Umbilical cord (tissue), 2 donors: Measurements from ENCODE around the gene PLEKHA7. TPM values are rescaled to one million over a fixed set of nuclear protein-coding genes. Genes with fewer than 3 reads are reported as not detected.

Experiments
- DNase-seq: peaks from one replicate; pipeline ENCODE4 v3.0.0-alpha.2; 2015; ENCODE audit warnings: low spot score
- total RNA-seq: library from RNA; depleted of rRNA; stranded (reverse); fragments of >200 nt; gene quantifications from one replicate; pipeline ENCODE4 v1.2.3, GENCODE V29; 2014; ENCODE audit warnings: low replicate concordance; ENCODE audit not compliant: insufficient read depth

The PLEKHA7 gene
- total RNA-seq, 1 donor from 2014 or later: 8.2 TPM

DNA sequence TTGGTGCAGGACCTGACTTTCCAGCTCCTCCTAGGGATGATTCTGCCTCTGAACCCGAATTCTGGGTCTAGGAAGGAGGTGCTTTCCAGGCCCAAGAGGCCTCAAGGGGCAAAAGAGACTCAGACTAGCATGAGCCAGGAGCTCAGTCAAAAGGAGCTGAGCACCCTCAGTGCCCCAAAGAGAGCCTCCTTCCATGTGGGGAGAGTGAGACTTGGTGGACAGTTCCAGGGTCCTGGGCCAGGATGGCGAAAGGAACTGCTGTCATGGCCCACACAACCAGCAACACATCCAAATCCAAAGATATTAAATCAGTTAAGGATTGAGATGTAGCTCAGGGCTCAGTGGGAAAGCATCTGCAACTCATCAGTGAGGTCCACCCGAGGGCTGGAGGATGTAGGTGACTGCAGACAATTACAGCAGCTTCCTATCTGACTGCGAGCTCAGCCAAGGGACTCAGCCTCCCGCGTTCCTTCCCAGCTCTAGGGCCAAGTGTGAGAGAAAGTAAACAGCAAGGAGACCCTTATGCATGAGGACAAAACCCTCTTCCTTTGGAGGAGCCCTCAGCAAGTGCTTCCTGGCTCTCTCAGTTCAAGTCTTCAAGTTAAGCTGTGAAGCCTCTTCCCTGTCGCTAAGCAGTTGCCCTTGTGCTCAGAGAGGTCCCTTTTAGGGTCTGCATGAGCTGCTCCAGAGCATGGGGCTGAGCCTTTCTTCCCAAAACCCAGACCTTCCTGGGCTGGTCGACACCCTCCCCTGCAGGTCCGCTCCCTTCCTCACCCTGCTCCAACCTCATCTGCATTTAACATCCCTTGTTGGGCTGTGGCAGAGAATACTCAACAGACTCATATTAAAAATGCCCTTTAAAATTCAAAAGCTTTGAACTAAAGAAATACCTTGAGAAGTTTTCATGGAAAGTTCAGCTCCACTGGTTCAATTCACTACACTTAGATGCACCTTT is 240.0 kb downstream of the PLEKHA7 start:
- DNase-seq: peak; percentile 18

DNA sequence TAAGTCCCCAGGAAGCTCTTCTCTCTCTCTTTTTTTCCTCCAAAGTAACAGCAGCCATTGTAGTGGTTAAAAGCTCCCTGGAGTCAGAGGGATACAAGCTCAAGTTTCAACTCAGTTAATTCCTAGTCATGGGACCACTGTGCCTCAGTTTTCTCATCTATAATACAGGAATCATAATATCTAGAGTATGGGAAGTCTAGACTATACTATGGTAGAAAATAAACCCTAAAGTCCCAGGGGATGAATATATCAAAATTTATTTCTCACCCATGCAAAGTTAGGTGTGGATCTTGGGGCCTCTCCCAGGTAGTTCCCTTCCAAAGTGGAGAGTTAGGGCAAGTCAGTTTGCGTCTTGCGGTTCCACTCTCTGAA is 242.1 kb downstream of the PLEKHA7 start:
- no peak for DNase-seq

GRCh38 chr11:16771350-16772140 is 242.7 kb downstream of the PLEKHA7 start:
- DNase-seq: no peak

DNA sequence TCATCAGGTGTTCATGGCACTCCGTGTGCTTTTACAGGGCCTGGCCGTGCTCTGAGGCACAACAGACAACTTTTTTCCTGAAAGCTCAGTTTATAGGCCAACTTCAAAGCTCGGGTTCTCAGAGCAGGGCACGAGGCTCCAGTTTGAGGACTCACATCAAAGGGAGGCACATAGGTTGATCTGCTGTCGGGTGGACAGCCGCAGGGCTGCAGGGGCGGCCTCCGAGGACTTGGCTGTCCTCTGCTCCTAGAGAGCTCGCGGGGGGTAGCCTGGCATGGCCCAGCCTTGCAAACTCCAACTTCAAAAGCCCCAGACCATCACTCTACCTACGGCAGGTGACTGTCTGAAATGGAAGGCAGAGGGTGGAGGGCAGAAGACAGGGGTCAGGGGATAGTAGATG is 244.2 kb downstream of the PLEKHA7 start:
- no peak for DNase-seq

DNA sequence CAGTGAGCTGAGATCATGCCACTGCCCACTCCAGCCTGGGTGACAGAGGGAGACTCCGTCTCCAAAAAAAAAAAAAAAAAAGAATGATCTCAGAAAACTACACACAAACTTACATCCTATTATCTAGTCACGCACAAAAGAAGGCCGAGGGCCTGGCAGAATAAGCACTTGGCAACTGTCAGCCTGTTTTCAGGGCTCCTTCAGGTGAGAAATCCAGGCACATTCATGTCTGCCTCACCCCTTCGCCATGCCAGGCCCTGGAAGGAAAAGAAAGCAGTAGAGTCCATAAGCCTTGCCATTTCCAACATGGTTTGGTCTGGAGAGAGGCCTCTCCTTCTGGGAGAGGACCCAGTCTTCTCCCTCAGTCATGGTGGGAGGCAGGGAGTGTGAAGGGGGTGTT is 244.8 kb downstream of the PLEKHA7 start:
- DNase-seq: no peak

- DNase-seq: no peak
Measured at GRCh38 chr11:16767957-16768356, 246.3 kb downstream of the PLEKHA7 start.

- no peak for DNase-seq
Measured at GRCh38 chr11:16767137-16767536, 247.1 kb downstream of the PLEKHA7 start.

DNA sequence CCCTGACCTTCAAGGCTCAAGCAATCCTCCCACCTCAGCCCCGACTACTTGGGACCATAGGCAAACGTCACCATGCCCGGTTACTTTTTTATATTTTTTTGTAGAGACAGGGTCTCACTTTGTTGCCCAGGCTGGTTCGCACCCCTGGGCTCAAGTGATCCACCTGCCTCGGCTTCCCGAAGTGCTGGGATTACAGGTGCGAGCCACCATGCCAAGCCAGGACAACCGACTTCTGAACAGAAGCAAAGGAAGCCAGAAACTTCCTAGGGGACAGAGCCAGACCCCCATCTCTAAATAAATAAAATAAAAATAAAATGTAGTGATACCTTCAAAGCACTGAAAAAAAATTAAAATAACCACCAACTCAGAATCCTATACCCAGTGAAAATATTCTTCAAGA is 249.3 kb downstream of the PLEKHA7 start:
- DNase-seq: no peak

DNA sequence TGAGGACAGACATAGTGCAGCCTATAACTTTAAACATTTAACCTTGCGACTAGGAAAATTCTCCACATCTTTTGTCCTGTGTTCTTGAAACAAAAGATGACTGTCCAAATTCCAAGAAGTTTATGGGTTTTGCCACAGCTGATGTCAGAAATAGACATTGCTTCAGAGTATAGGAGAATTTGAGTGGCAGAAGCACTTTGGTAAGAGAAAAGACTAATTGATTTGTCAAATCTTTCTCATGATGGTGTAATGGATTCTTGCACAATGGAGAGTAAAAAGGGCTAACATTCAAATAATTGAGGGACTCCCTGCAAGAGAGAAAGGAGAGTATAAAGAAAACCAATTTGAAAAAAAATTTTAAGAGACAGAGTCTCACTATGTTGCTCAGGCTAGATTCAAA is 250.5 kb downstream of the PLEKHA7 start:
- DNase-seq: no peak

GRCh38 chr11:16759857-16760508 is 254.2 kb downstream of the PLEKHA7 start:
- DNase-seq: no peak

DNA sequence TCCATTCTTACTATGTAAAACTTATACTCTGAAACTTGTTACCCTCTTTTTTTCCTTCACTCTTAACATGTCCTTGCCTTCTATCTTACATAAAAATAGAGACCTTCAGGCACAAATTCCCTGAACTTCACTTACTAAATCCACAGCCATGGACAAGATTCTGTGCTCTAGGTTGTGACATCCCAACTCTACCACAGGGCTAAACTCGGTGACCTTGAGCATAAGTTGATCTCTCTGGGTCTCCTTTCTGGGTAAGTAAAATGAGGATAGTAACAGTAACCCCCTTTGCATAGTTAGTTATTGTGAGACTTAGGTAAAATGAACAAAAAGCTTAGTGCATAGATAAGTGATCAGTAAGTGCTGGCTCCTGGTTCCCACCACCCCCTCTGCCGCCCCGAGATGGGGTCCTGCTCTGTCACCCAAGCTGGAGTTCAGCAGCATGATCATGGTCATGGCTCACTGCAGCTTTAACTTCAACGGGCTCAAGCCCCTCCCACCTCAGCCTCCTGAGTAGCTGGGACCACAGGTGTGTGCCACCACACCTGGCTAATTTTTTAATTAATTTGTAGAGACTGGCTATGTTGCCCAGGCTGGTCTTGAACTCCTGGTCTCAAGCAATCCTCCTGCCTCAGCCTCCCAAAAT is 255.7 kb downstream of the PLEKHA7 start:
- DNase-seq: no peak

- no peak for DNase-seq
Measured at GRCh38 chr11:16750417-16750816, 263.8 kb downstream of the PLEKHA7 start.

DNA sequence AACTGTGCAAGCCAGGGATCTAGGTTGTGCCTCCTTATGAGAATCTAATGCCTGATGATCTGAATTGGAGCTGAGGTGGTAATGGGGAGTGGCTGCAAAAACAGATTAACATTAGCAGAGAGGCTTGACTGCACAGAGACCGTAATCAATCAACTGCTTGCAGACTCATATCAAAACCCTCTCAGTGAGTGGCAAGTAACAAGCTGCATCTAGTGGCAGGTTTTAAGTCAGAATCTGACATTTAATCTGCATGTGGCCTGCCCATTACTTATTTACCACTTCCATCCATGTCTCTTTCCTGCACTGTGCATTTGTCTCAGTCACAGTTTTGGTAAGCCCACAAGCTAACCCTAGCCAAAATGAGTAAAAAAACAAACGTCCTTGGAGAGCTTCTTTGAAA is 264.5 kb downstream of the PLEKHA7 start:
- no peak for DNase-seq

- no peak for DNase-seq
Measured at GRCh38 chr11:16749092-16749491, 265.1 kb downstream of the PLEKHA7 start.

DNA sequence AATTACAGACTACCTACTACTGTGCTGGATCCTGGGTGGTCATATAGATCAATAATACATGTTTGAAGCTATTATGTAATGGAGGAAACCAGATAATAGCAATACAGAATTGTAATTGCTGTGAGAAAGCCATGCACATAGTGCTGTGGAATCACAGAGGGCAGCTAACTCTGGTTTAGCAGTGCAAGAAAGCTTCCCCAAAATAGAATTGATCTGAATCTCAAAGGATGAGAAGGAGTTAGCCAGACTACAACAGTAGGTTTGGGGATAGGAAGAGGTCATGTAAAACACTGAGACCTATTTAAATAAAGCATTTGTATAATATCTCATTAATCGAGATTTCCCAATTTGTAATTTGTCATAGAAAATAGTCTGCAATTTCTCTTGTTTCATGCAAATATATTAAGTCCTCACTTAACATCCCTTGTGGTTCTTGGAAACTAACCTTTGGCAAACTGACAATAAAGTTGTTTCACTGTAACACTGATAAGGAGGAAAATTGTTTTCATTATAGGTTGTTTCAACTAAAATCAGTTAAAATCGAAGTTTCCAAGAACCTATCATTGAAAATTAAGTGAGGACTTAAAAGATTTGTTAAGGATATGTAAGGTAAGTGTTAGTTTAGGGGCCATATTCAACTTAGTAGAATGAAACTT is 268.1 kb downstream of the PLEKHA7 start:
- DNase-seq: no peak

GRCh38 chr11:16744128-16744725 is 270.0 kb downstream of the PLEKHA7 start:
- DNase-seq: no peak

- DNase-seq: no peak
Measured at GRCh38 chr11:16743478-16743877, 270.7 kb downstream of the PLEKHA7 start.

GRCh38 chr11:16741473-16741872 is 272.7 kb downstream of the PLEKHA7 start:
- DNase-seq: no peak

DNA sequence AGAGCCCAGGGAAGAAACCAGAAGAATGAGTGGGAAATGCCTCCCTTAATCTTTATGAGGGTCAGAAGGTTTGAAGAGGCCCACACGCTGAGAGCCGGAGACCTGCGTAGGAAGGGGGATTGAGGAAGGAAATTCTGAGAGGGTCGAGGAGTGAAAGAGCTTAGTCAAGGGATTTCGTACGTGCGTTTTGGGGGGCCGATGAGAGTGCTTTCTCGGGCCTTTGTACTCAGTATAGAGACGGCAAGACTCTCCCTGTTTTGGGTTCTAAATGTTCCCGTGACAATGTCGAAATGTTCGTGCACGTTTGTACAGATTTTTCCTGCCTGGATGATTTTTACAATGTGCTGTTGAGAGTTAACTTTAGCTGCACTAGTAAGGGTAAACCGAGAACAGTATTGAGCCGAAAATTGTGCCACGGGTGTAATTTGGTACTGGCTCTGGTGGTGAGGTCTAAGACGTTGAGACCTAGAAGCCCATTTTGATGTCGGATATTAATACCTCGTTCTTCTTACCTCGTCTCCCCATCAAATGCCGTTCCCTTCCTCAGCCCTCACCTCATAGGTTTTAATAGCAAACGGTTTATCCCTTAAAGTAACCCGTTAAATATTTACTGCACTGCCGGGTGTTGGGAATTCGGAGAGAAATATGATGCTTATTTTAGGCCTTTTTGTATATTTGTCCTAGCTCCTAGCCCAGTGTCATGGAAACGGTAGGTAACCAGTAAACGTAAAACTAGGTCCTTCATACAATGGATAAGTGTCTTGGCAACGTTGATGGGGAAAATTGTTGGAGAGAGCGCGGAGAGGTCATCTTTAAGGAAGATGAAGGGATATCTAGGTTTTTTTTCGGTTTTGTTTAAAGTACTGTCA is 275.0 kb downstream of the PLEKHA7 start:
- DNase-seq: peak; percentile 28
